H1 (cell line): ENCODE measurements around the gene POU2F2. TPM values are rescaled to one million over a fixed set of nuclear protein-coding genes. Genes with fewer than 3 reads are reported as not detected.

Experiments used
- CTCF ChIA-PET: fragments of 300-600 bp; sonication (Branson Sonifier 250); formaldehyde crosslinking; loops from one replicate; lab custom pipeline; 2021; ENCODE audit not compliant: partially characterized antibody; lab: Charles Lee
- POLR2A ChIA-PET: fragments of 300-600 bp; sonication (Branson Sonifier 250); formaldehyde crosslinking; loops from one replicate; lab custom pipeline; 2021; ENCODE audit warnings: inconsistent platforms; ENCODE audit not compliant: partially characterized antibody; lab: Charles Lee
- DNase-seq, 2 experiments: peaks; one replicate each; pipeline versions ENCODE4 v3.0.0 to v3.0.0-alpha.2; 2010 to 2022; ENCODE audit warnings: low spot score in 2 of 2, low read depth in 1 of 2, mixed read lengths in 1 of 2
- FAIRE-seq: peaks from 2 replicates; lab custom pipeline; 2011; peaks lifted over from hg19 to GRCh38; lab: Jason Lieb, UNC
- H2AFZ ChIP-seq: 2 replicates; pipeline ENCODE4 v1.8.1; 2012; ENCODE audit warnings: low read length, inconsistent platforms
- H2AK5ac ChIP-seq: 2 replicates; pipeline ENCODE4 v1.6.1; 2013; ENCODE audit warnings: low read depth, low read length
- H2BK120ac ChIP-seq: replicated peaks from 2 replicates; pipeline ENCODE3; 2013; ENCODE audit warnings: low read depth, low read length, inconsistent platforms
- H2BK12ac ChIP-seq: 2 replicates; pipeline ENCODE4 v1.6.1; 2013; ENCODE audit warnings: low read depth, low read length
- H2BK15ac ChIP-seq: 2 replicates; pipeline ENCODE4 v1.6.1; 2013; ENCODE audit warnings: low read length
- H2BK20ac ChIP-seq: 2 replicates; pipeline ENCODE4 v1.6.1; 2013; ENCODE audit warnings: low read length
- H2BK5ac ChIP-seq: 2 replicates; pipeline ENCODE4 v1.6.1; 2013; ENCODE audit warnings: low read depth, low read length
- H3K14ac ChIP-seq: 2 replicates; pipeline ENCODE4 v1.6.1; 2013; ENCODE audit warnings: inconsistent platforms; ENCODE audit not compliant: insufficient read length
- H3K18ac ChIP-seq: 2 replicates; pipeline ENCODE4 v1.6.1; 2013; ENCODE audit warnings: low read length; ENCODE audit errors: extremely low read depth
- H3K23ac ChIP-seq: 2 replicates; pipeline ENCODE4 v1.6.1; 2013; ENCODE audit warnings: inconsistent platforms; ENCODE audit not compliant: insufficient read length
- H3K23me2 ChIP-seq: 2 replicates; pipeline ENCODE4 v1.6.1; 2013; ENCODE audit warnings: low read depth, low read length
- H3K27ac ChIP-seq: 2 replicates; pipeline ENCODE4 v1.6.1; 2011; ENCODE audit warnings: low read depth, low read length, inconsistent platforms
- H3K27me3 ChIP-seq, 4 experiments: replicated peaks in 1 of 4; 1 replicate in 1 of 4; 2 replicates in 3 of 4; pipeline versions ENCODE4 v1.6.1 to v1.8.1; 2011 to 2013; ENCODE audit warnings: low read length in 3 of 4, mild to moderate bottlenecking in 3 of 4, inconsistent platforms in 2 of 4, mixed read lengths in 2 of 4, moderate library complexity in 1 of 4; ENCODE audit not compliant: control insufficient read depth in 3 of 4, insufficient read depth in 3 of 4; ENCODE audit errors: extremely low read depth in 1 of 4
- H3K36me3 ChIP-seq, 4 experiments: 2 replicates each; pipeline versions ENCODE4 v1.6.1 to v1.8.1; 2011 to 2013; ENCODE audit warnings: mild to moderate bottlenecking in 4 of 4, low read length in 3 of 4, moderate library complexity in 2 of 4, control low read depth in 1 of 4, inconsistent platforms in 1 of 4; ENCODE audit not compliant: insufficient read depth in 4 of 4, control insufficient read depth in 2 of 4
- H3K4ac ChIP-seq: replicated peaks from 2 replicates; pipeline ENCODE3; 2013; ENCODE audit warnings: low read length, low read depth, mixed read lengths, inconsistent platforms; ENCODE audit not compliant: insufficient read length
- H3K4me1 ChIP-seq, 4 experiments: replicated peaks in 1 of 4; 1 replicate in 1 of 4; 2 replicates in 3 of 4; pipeline versions ENCODE4 v1.6.1 to v1.8.1; 2011 to 2013; ENCODE audit warnings: low read length in 3 of 4, inconsistent platforms in 2 of 4, mixed read lengths in 1 of 4; ENCODE audit not compliant: insufficient read depth in 4 of 4, control insufficient read depth in 3 of 4
- H3K4me2 ChIP-seq, 2 experiments: 2 replicates each; pipeline versions ENCODE4 v1.6.1 to v1.8.1; 2011 to 2013; ENCODE audit warnings: low read depth in 2 of 2, low read length in 2 of 2, control low read depth in 1 of 2, inconsistent platforms in 1 of 2, mild to moderate bottlenecking in 1 of 2; ENCODE audit not compliant: insufficient read depth in 1 of 2
- H3K4me3 ChIP-seq, 4 experiments: fragments of 200-600, 300-600 bp in 1 of 4; sonication (generic), shearing (Covaris generic), sonication (Bioruptor Twin) in 1 of 4; 2 replicates each; pipeline versions ENCODE4 v1.5.1 to v1.8.1; 2011 to 2016; ENCODE audit warnings: low read length in 4 of 4, low read depth in 3 of 4, control low read depth in 2 of 4, inconsistent platforms in 2 of 4, mild to moderate bottlenecking in 2 of 4, mixed read lengths in 1 of 4, moderate library complexity in 1 of 4; ENCODE audit not compliant: insufficient read depth in 2 of 4; ENCODE audit errors: extremely low read depth in 1 of 4
- H3K56ac ChIP-seq: replicated peaks from 2 replicates; pipeline ENCODE3; 2013; ENCODE audit warnings: low read depth, mild to moderate bottlenecking, mixed read lengths, low read length, inconsistent platforms; ENCODE audit not compliant: insufficient read length
- H3K79me1 ChIP-seq: 2 replicates; pipeline ENCODE4 v1.6.1; 2013; ENCODE audit warnings: low read depth, low read length, control low read depth
- H3K79me2 ChIP-seq, 2 experiments: 2 replicates each; pipeline versions ENCODE4 v1.6.1 to v1.8.1; 2012 to 2013; ENCODE audit warnings: low read length in 2 of 2, mild to moderate bottlenecking in 2 of 2, inconsistent platforms in 1 of 2; ENCODE audit not compliant: insufficient read depth in 2 of 2, control insufficient read depth in 1 of 2
- H3K9ac ChIP-seq, 4 experiments: replicated peaks in 1 of 4; 1 replicate in 1 of 4; 2 replicates in 3 of 4; pipeline versions ENCODE4 v1.6.1 to v1.8.1; 2011 to 2013; ENCODE audit warnings: low read depth in 3 of 4, low read length in 3 of 4, control low read depth in 2 of 4, mild to moderate bottlenecking in 2 of 4, moderate library complexity in 2 of 4, inconsistent platforms in 1 of 4; ENCODE audit errors: extremely low read depth in 1 of 4
- H3K9me3 ChIP-seq, 2 experiments: 2 replicates each; pipeline versions ENCODE4 v1.6.1 to v1.8.1; 2012 to 2013; ENCODE audit warnings: mild to moderate bottlenecking in 2 of 2, moderate library complexity in 2 of 2, control low read depth in 1 of 2, inconsistent platforms in 1 of 2, low read depth in 1 of 2, low read length in 1 of 2, mixed read lengths in 1 of 2; ENCODE audit not compliant: insufficient read depth in 2 of 2
- H4K20me1 ChIP-seq, 2 experiments: replicated peaks in 1 of 2; 2 replicates each; pipeline versions ENCODE3 to v1.8.1; 2011 to 2013; ENCODE audit warnings: inconsistent platforms in 2 of 2, low read length in 2 of 2, mild to moderate bottlenecking in 1 of 2; ENCODE audit not compliant: insufficient read depth in 2 of 2, control insufficient read depth in 1 of 2
- H4K5ac ChIP-seq: 2 replicates; pipeline ENCODE4 v1.6.1; 2013; ENCODE audit warnings: low read length, low read depth, mixed read lengths, inconsistent platforms; ENCODE audit not compliant: insufficient read length
- H4K8ac ChIP-seq: 2 replicates; pipeline ENCODE4 v1.8.0; 2013; ENCODE audit warnings: mild to moderate bottlenecking, moderate library complexity, low read length, inconsistent platforms; ENCODE audit not compliant: insufficient read depth; ENCODE audit errors: extremely low read depth
- H4K91ac ChIP-seq: replicated peaks from 2 replicates; pipeline ENCODE3; 2013; ENCODE audit warnings: low read length, mixed read lengths, inconsistent platforms; ENCODE audit not compliant: insufficient read length
- BCL11A ChIP-seq, 2 experiments: IDR thresholded peaks; one replicate each; pipeline ENCODE4 v1.6.1; 2011; ENCODE audit warnings: low read depth in 2 of 2, low read length in 2 of 2, mild to moderate bottlenecking in 2 of 2
- CEBPB ChIP-seq: IDR thresholded peaks from 2 replicates; pipeline ENCODE4 v1.6.1; 2012; ENCODE audit warnings: low read depth, low read length
- CREB1 ChIP-seq: IDR thresholded peaks from 2 replicates; pipeline ENCODE4 v1.6.1; 2012; ENCODE audit warnings: inconsistent platforms
- JUN ChIP-seq: IDR thresholded peaks from 2 replicates; pipeline ENCODE4 v1.6.1; 2011; ENCODE audit warnings: low read depth, mild to moderate bottlenecking, improper control_type of control experiment, low read length
- KDM4A ChIP-seq: IDR thresholded peaks from one replicate; pipeline ENCODE4 v1.7.1; 2012; ENCODE audit warnings: low read depth, mild to moderate bottlenecking, moderate library complexity, low read length, inconsistent platforms; ENCODE audit not compliant: severe bottlenecking
- MAFK ChIP-seq: IDR thresholded peaks from 2 replicates; pipeline ENCODE4 v1.6.1; 2012; ENCODE audit warnings: low read depth, mild to moderate bottlenecking, improper control_type of control experiment, low read length
- POU5F1 ChIP-seq: IDR thresholded peaks from 2 replicates; pipeline ENCODE4 v1.6.1; 2011; ENCODE audit warnings: low read depth, mild to moderate bottlenecking, low read length, moderate library complexity
- SP4 ChIP-seq: IDR thresholded peaks from 2 replicates; pipeline ENCODE4 v1.6.1; 2012; ENCODE audit warnings: low read length, inconsistent platforms
- TEAD4 ChIP-seq: IDR thresholded peaks from 2 replicates; pipeline ENCODE4 v1.6.1; 2012; ENCODE audit warnings: low read depth, low read length, inconsistent platforms, mixed read lengths
- WGBS, 2 experiments: shearing (Covaris generic) in 1 of 2; methylation state at CpG; one replicate each; pipeline versions ENCODE4 v1.1.6 to v1.1.7; 2013 to 2015; ENCODE audit warnings: low lambda C conversion rate in 2 of 2, mixed read lengths in 2 of 2, inconsistent platforms in 1 of 2, low coverage in 1 of 2, missing lambda C conversion rate in 1 of 2; ENCODE audit not compliant: insufficient replicate concordance in 2 of 2, insufficient coverage in 1 of 2, insufficient read length in 1 of 2; ENCODE audit errors: extremely low coverage in 1 of 2, missing lambda C conversion rate in 1 of 2; 5-methylcytosine and 5-hydroxymethylcytosine counted together
- polyA plus RNA-seq, 7 experiments: library from polyadenylated mRNA; depleted of rRNA in 3 of 7; stranded (reverse) in 5 of 7; unstranded in 2 of 7; fragments of >200 nt in 5 of 7; fragments of 200-250 nt in 2 of 7; gene quantifications; 1 replicate in 5 of 7; 2 replicates in 1 of 7; 4 replicates in 1 of 7; pipeline versions ENCODE4 v1.2.1 to v1.2.3, GENCODE V29; 2011 to 2013; ENCODE audit warnings: missing spikeins in 2 of 7, mixed read lengths in 2 of 7
- total RNA-seq: library from RNA; stranded (reverse); fragmentation: NEBNext Ultra II Directional; extraction: Animal tissue kit (Norgen Biotek cat#: 25700); gene quantifications from 2 replicates; pipeline ENCODE4 v1.2.1, GENCODE V29; 2021
- TF ChIP-seq, protein P1 (sequence below): IDR thresholded peaks from 2 replicates; pipeline ENCODE4 v1.6.1; 2011; ENCODE audit warnings: low read length, improper control_type of control experiment
- TF ChIP-seq, protein P2 (sequence below): IDR thresholded peaks from 2 replicates; pipeline ENCODE4 v1.6.1; 2012; ENCODE audit warnings: inconsistent platforms

Gene POU2F2
- total and polyA plus RNA-seq, 2 of the 8 experiments (the other 6 are each of a cell fraction or from before 2014, with no cell fraction given) = 5.0 to 6.1 TPM

DNA sequence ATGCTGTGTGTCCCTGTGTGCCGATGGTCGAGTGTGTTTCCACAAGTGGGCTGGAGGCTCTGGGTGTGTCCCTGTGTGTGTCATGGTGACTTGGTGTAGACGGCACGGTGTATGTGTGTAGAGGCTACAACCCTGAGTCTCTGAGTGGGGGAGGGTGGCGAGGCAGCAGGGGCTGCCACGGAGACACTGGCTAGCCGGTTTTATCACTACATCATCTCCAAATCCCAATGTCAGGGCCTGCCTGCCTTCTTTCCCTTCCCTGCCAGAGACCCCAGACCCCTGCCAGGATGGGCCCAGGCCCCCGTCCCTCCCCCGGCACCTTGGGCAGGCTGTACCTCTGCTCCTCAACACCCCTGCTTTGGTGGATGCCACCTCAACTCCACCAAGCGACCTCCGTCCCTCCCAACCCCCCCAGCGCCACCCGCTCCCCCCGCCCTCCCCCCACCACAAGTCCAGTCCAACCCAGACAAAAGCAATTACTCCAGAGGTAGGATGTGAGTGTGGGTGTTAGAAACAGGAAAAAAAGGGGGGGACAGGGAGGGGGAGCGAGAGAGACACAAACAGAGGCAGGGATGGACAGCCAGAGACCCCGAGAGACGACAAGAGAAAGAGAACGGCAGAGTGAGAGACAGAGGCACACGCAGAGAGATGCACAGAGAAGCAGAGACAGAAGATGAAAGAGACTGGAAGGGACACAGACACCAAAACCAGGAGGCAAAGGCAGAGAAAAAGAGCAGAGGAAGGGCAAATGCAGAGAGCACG, 21.6 kb upstream of the POU2F2 start:
- 85% methylated on average over 14 of the region's 20 CpGs; no CpG with 5 or more reads in 1 of the 2 experiments for WGBS, 2 experiments
- no peaks in the 10 kb centered on the region for H3K9me3 ChIP-seq
- no peak overlapping the region for H3K14ac ChIP-seq
- no peak overlapping the region; a peak in 1 of 4 replicates for H3K4me2 ChIP-seq
- H3K4ac ChIP-seq = no peak overlapping the region
- no peak overlapping the region for H4K5ac ChIP-seq
- H4K8ac ChIP-seq = no peak overlapping the region
- peak overlapping the region; percentile 65 for H2AK5ac ChIP-seq
- FAIRE-seq (no peak), DNase-seq (no peak)
- peaks cover 0 to 11% (median 7%) of the 10 kb centered on the region in 4 experiments; a peak in 4 of 7 replicates for H3K27me3 ChIP-seq
- no peak overlapping the region for H3K23ac ChIP-seq
- no peaks in the 10 kb centered on the region for H3K79me1 ChIP-seq
- H3K27ac ChIP-seq = no peak overlapping the region
- no peaks in the 10 kb centered on the region for H3K36me3 ChIP-seq
- peaks cover 0 to 39% (median 23%) of the 10 kb centered on the region in 4 experiments; a peak in 6 of 7 replicates for H3K4me1 ChIP-seq
- H2BK20ac ChIP-seq = no peak overlapping the region
- no peaks in the 10 kb centered on the region; the same call in 1 of the 2 replicates for H3K23me2 ChIP-seq
- no peak overlapping the region for H2BK5ac ChIP-seq
- H3K79me2 ChIP-seq = no peaks in the 10 kb centered on the region
- peak overlapping the region; percentile 45; the same call in 1 of the 2 replicates for H2BK12ac ChIP-seq
- no peaks in the 10 kb centered on the region for H4K20me1 ChIP-seq
- no peak overlapping the region for H2BK120ac ChIP-seq
- ChIA-PET POLR2A (interaction anchor here (2.2 kb wide), 1 partner anchor 22 kb away, joined by 8 read pairs; no protein-coding TSS in a partner anchor), CTCF (interaction anchor here (1.2 to 2.0 kb wide), 5 partner anchors 14 to 43 kb away, joined by 3 to 6 read pairs (median 4); partner anchors contain the start of gene POU2F2)
- no peak overlapping the region for H3K56ac ChIP-seq
- no peak overlapping the region; the same call in 1 of the 2 replicates for H3K18ac ChIP-seq
- peak overlapping the region; percentile 44 for H4K91ac ChIP-seq
- H3K4me3 ChIP-seq = no peak overlapping the region
- no peak overlapping the region for H2AFZ ChIP-seq
- no peak overlapping the region for H3K9ac ChIP-seq
- H2BK15ac ChIP-seq = peak overlapping the region; percentile 34
- no peak for TF ChIP-seq SP4
- no peak for TF ChIP-seq TEAD4
- TF ChIP-seq JUN = no peak
- TF ChIP-seq POU5F1 = no peak
- no peak for TF ChIP-seq KDM4A
- no peak for TF ChIP-seq CEBPB
- TF ChIP-seq, protein P1, sequence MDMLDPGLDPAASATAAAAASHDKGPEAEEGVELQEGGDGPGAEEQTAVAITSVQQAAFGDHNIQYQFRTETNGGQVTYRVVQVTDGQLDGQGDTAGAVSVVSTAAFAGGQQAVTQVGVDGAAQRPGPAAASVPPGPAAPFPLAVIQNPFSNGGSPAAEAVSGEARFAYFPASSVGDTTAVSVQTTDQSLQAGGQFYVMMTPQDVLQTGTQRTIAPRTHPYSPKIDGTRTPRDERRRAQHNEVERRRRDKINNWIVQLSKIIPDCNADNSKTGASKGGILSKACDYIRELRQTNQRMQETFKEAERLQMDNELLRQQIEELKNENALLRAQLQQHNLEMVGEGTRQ = no peak
- TF ChIP-seq, protein P2, sequence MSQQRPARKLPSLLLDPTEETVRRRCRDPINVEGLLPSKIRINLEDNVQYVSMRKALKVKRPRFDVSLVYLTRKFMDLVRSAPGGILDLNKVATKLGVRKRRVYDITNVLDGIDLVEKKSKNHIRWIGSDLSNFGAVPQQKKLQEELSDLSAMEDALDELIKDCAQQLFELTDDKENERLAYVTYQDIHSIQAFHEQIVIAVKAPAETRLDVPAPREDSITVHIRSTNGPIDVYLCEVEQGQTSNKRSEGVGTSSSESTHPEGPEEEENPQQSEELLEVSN = no peak
- no peak for TF ChIP-seq BCL11A (IDR thresholded peaks at IDR 0.05; ENCODE audit: low read depth in 2 of 2, low read length in 2 of 2)
- no peak for TF ChIP-seq CREB1
- TF ChIP-seq MAFK = no peak
